Loucy (cell line): ENCODE results near the gene ATP5MG.
"Not testable (repeated sequence)": the region's sequence is repeated elsewhere in the genome, so short reads cannot be mapped to it uniquely, and the experiment has no call there.

Source experiments
- H2AFZ ChIP-seq: fragments of 200-600 bp; sonication (generic); 2 replicates; pipeline ENCODE4 v1.6.0; 2016; ENCODE audit warnings: antibody characterized with exemption, mild to moderate bottlenecking, low read length, moderate library complexity
- H3F3A ChIP-seq: fragments of 200-600 bp; 2 replicates; pipeline ENCODE4 v1.6.0; 2016; ENCODE audit warnings: antibody characterized with exemption, low read depth, mild to moderate bottlenecking
- H3K27me3 ChIP-seq: fragments of 200-600 bp; sonication (generic); 2 replicates; pipeline ENCODE4 v1.6.1; 2014; ENCODE audit warnings: low read length, mild to moderate bottlenecking; ENCODE audit not compliant: insufficient read depth, poor library complexity, severe bottlenecking
- H3K36me3 ChIP-seq: fragments of 200-600 bp; sonication (generic); 2 replicates; pipeline ENCODE4 v1.6.1; 2016; ENCODE audit warnings: low read length; ENCODE audit not compliant: insufficient read depth
- H3K4me1 ChIP-seq: fragments of 200-600 bp; sonication (generic); 2 replicates; pipeline ENCODE4 v1.5.1; 2014; ENCODE audit warnings: low read length, mild to moderate bottlenecking; ENCODE audit not compliant: insufficient read depth, poor library complexity, severe bottlenecking
- H3K4me2 ChIP-seq: fragments of 200-600 bp; sonication (generic); 2 replicates; pipeline ENCODE4 v1.6.0; 2014; ENCODE audit warnings: antibody characterized with exemption, low read length, low read depth, mild to moderate bottlenecking; ENCODE audit not compliant: poor library complexity, severe bottlenecking
- H3K4me3 ChIP-seq: fragments of 200-600 bp; sonication (generic); 2 replicates; pipeline ENCODE4 v1.5.1; 2014; ENCODE audit warnings: low read length, mild to moderate bottlenecking, mixed read lengths; ENCODE audit not compliant: poor library complexity, severe bottlenecking
- H3K79me2 ChIP-seq: fragments of 200-600 bp; sonication (generic); 2 replicates; pipeline ENCODE4 v1.6.1; 2014; ENCODE audit warnings: low read length; ENCODE audit not compliant: insufficient read depth
- H3K9ac ChIP-seq: fragments of 200-600 bp; sonication (generic); 2 replicates; pipeline ENCODE4 v1.6.0; 2014; ENCODE audit warnings: mild to moderate bottlenecking, low read depth, low read length, moderate library complexity; ENCODE audit not compliant: poor library complexity, severe bottlenecking
- H3K9me2 ChIP-seq: fragments of 200-600 bp; sonication (generic); replicated peaks from 2 replicates; pipeline ENCODE4 v1.6.1; 2016; ENCODE audit warnings: low read depth, low read length, mixed read lengths
- H3K9me3 ChIP-seq: fragments of 200-600 bp; sonication (generic); 2 replicates; pipeline ENCODE4 v1.6.1; 2014; ENCODE audit warnings: mild to moderate bottlenecking, antibody characterized with exemption, low read length, low read depth; ENCODE audit not compliant: insufficient read depth
- H4K20me1 ChIP-seq: fragments of 200-600 bp; sonication (generic); 2 replicates; pipeline ENCODE4 v1.6.0; 2014; ENCODE audit warnings: antibody characterized with exemption, low read length, mild to moderate bottlenecking; ENCODE audit not compliant: insufficient read depth, poor library complexity, severe bottlenecking
- EZH2phosphoT487 ChIP-seq: fragments of 200-600 bp; IDR thresholded peaks from 2 replicates; pipeline ENCODE4 v1.6.1; 2018; ENCODE audit warnings: antibody characterized with exemption, mild to moderate bottlenecking, moderate library complexity, borderline replicate concordance
- TF ChIP-seq, protein P1 (sequence below): fragments of 200-600 bp; sonication (generic); conservative IDR thresholded peaks from 2 replicates; pipeline ENCODE4 v1.5.1; 2014; ENCODE audit warnings: mild to moderate bottlenecking, antibody characterized with exemption, low read length

ATP5MG gene

DNA sequence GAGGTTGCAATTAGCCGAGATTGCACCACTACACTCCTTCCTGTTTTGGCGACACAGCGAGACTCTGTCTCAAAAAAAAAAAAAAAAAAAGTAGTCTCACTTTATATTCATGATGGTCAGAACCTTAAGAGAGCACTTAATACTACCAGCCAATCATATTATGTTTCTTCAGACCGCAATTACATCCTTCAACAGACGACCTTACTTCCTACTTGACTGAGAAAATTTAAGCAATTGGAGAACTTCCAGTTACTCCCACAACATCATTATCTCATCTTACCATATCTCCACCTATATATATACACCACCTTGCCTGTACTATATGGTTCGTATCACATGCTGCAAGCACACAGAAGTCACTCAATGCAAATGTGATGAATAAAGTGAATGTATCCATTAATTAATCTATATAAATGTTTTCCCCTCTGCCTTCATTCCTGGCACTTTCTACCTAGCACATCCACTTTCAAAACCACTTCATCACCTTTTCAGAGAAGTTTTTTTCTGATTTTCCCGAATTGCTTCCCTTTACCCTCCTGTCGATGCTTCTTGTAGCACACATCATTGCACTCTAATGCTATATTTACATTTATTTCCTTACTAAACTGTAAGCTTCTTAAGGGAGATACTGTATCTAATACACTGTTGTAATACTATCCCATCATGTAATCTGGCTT, 13.8 kb downstream of the ATP5MG start:
- peak overlapping the region; percentile 53 for H3K4me2 ChIP-seq
- H3K9ac ChIP-seq = no peak overlapping the region
- no peaks in the 10 kb centered on the region for H3K9me3 ChIP-seq

DNA sequence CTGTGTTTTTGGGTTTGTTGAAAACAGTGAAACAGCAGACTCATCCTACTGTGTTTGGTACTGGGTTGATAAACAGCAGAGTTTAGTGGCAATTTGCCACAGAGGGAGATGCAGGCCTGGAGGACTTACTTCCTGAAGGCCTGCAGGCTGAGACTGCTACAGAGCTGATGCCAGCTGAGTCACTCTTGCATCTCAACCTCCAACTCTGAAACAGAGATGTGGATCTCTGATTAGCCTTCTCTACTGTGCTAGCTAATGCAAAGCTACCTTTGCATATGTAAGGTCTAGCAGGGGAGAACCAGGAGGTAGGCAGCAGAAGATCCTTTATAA, 14.3 kb downstream of the ATP5MG start:
- no peak overlapping the region for H3K9ac ChIP-seq
- H4K20me1 ChIP-seq = no peaks in the 10 kb centered on the region
- peak overlapping the region; percentile 53 for H3K4me2 ChIP-seq

More for the DNA sequence above, 13.8 kb downstream of the ATP5MG start:
- peaks cover 6% of the 10 kb centered on the region; the same call in 1 of the 2 replicates for H3K79me2 ChIP-seq
- H3K4me3 ChIP-seq = no peak overlapping the region
- peaks cover 5% of the 10 kb centered on the region; the same call in 1 of the 2 replicates for H3K36me3 ChIP-seq
- H4K20me1 ChIP-seq = no peaks in the 10 kb centered on the region
- H3K9me2 ChIP-seq = no peaks in the 10 kb centered on the region
- H2AFZ ChIP-seq = no peak overlapping the region
- peaks cover 3% of the 10 kb centered on the region; the same call in 1 of the 2 replicates for H3F3A ChIP-seq
- peaks cover 21% of the 10 kb centered on the region for H3K4me1 ChIP-seq
- no peak for TF ChIP-seq EZH2phosphoT487
- TF ChIP-seq, protein P1, sequence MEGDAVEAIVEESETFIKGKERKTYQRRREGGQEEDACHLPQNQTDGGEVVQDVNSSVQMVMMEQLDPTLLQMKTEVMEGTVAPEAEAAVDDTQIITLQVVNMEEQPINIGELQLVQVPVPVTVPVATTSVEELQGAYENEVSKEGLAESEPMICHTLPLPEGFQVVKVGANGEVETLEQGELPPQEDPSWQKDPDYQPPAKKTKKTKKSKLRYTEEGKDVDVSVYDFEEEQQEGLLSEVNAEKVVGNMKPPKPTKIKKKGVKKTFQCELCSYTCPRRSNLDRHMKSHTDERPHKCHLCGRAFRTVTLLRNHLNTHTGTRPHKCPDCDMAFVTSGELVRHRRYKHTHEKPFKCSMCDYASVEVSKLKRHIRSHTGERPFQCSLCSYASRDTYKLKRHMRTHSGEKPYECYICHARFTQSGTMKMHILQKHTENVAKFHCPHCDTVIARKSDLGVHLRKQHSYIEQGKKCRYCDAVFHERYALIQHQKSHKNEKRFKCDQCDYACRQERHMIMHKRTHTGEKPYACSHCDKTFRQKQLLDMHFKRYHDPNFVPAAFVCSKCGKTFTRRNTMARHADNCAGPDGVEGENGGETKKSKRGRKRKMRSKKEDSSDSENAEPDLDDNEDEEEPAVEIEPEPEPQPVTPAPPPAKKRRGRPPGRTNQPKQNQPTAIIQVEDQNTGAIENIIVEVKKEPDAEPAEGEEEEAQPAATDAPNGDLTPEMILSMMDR = no peak
- no peaks in the 10 kb centered on the region for H3K27me3 ChIP-seq

DNA sequence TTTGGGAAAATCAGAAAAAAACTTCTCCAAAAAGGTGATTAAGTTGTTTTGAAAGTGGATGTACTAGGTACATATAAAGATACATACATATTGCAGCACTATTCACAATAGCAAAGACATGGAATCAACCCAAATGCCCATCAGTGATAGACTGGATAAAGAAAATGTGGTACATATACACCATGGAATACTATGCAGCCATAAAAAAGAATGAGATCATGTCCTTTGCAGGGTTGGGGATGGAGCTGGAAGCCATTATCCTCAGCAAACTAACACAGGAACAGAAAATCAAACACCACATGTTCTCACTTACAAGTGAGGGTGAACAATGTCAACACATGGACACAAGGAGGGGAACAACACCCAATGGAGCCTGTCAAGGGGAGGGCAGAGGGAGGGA, 15.5 kb downstream of the ATP5MG start:
- H3K36me3 ChIP-seq, H3K9me3 ChIP-seq, H3F3A ChIP-seq, H3K9ac ChIP-seq, H3K4me2 ChIP-seq, H2AFZ ChIP-seq, H3K4me3 ChIP-seq, H3K79me2 ChIP-seq, H3K9me2 ChIP-seq, H4K20me1 ChIP-seq, H3K27me3 ChIP-seq: not testable (repeated sequence)
- H3K4me1 ChIP-seq = peaks cover 21% of the 10 kb centered on the region

More for the DNA sequence above, 14.3 kb downstream of the ATP5MG start:
- H3K4me1 ChIP-seq = peaks cover 21% of the 10 kb centered on the region
- H3K9me3 ChIP-seq = no peaks in the 10 kb centered on the region
- H3K36me3 ChIP-seq = peaks cover under 1% of the 10 kb centered on the region; the same call in 1 of the 2 replicates
- no peak for TF ChIP-seq EZH2phosphoT487
- TF ChIP-seq, protein P1 = no peak
- no peak overlapping the region for H3K4me3 ChIP-seq
- peaks cover 1% of the 10 kb centered on the region; the same call in 1 of the 2 replicates for H3K79me2 ChIP-seq
- H3F3A ChIP-seq = peaks cover 3% of the 10 kb centered on the region; the same call in 1 of the 2 replicates
- H3K27me3 ChIP-seq = no peaks in the 10 kb centered on the region
- no peaks in the 10 kb centered on the region for H3K9me2 ChIP-seq
- no peak overlapping the region for H2AFZ ChIP-seq

DNA sequence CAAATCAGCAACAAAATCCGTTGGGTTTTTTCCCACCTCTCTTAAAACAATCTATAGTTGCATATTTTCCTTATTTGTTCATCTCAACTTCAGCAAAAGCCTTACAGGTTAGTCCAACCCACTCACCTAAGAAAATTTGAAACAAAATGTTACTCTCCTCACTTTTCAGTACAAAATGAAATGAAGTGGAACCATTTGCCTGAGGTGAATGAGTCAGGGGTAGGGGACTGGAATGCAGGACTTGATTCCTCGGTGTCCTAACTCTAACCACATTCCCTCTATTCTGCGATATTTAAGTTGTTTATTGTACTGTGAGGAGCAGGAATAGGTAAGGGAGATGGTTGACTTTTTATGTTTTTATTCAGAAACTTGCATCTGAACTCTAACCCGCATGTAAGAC, 16.4 kb downstream of the ATP5MG start:
- Histone ChIP-seq H3K4me2 (no peak overlapping the region), H3F3A (peaks cover 3% of the 10 kb centered on the region; the same call in 1 of the 2 replicates), H4K20me1 (no peaks in the 10 kb centered on the region), H3K9me3 (no peaks in the 10 kb centered on the region), H3K79me2 (no peaks in the 10 kb centered on the region), H3K9me2 (no peaks in the 10 kb centered on the region), H3K9ac (no peak overlapping the region), H3K4me1 (peaks cover 21% of the 10 kb centered on the region), H2AFZ (no peak overlapping the region), H3K27me3 (no peaks in the 10 kb centered on the region), H3K36me3 (no peaks in the 10 kb centered on the region), H3K4me3 (no peak overlapping the region)
- TF ChIP-seq EZH2phosphoT487 = no peak
- TF ChIP-seq, protein P1 = no peak
